Myocyte (in vitro differentiated cells): ENCODE results near the gene FERMT2. TPM values are rescaled to one million over a fixed set of nuclear protein-coding genes. Genes with fewer than 3 reads are reported as not detected.

ENCODE experiments used
- DNase-seq: peaks from one replicate; pipeline ENCODE4 v3.0.0-alpha.2; 2012; ENCODE audit warnings: low read depth
- total RNA-seq: library from RNA; depleted of rRNA; stranded (reverse); fragments of >200 nt; gene quantifications from 2 replicates; pipeline ENCODE4 v1.2.3, GENCODE V29; 2014

The FERMT2 gene
- total RNA-seq, 1 donor from 2014 or later = 153 TPM

DNA sequence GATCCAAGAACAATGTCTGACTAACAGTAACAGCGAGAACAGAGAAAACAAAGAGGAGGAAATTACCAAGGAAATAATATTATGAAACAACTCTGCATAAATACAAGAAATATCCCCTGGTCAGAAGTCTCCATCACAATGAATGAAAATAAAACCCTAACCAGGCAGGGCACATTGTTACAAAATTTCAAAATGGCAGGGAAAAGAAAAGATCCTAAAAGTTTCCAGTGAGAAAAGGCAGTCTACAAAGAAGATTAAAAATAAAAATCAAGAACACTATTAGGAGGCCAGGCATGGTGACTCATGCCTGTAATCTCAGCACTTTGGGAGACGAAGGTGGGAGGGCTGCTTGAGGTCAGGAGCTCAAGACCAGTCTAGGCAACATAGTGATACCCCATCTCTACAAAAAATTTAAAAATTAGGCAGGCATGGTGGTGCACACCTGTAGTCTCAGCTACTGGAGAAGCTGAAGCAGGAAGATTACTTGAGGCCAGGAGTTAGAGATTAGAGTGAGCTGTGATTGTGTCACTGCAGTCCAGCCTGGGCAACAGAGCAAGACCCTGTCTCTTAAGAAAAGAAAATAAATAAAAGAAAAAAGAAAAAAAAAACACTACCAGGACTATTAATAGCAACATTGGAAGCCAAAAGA lies 47.8 kb downstream of the FERMT2 start:
- peak; percentile 53 for DNase-seq

DNA sequence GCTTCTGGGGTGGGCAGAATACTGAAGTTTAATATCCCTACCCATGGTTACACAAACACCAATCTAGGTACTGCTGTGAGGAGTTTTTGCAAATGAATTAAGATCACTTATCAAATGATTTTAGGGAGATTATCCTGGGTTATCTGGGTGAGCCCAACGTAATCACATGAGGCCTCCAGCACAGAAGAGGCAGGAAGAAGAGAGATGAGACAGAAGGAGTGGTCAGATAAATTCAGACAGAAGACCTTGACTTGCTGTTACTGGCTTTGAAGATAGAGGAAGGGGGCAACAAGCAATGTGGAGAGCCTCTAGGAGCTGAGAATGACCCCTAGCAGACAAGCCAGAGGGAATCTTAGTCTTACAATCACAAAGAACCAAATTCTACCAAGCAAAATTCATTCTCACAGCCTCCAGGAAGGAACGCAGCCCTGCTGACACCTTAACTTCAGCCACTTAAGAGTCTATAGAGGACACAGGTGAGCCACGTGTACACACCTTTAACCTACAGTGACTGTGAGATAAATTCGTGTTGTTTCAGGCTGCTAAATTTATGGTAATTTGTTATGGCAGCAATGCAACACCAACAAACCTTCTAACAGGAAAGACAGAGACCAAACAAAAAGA lies 49.4 kb downstream of the FERMT2 start:
- DNase-seq = no peak

DNA sequence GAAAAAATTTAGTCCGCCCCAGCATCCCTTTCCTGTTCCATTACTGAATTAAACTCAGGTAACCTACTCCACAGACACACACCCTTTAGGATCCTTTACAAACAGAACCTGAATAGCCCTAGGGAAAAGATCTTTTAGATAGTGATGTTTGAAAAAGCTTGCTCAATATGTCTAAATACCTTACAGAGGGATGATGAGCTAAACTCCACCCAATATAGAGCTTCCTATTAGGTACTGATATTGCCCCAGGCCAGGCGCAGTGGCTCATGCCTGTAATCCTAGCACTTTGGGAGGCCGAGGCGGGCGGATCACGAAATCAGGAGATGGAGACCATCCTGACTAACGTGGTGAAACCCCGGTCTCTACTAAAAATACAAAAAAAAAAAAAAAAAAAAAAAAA lies 50.1 kb downstream of the FERMT2 start:
- no peak for DNase-seq

DNA sequence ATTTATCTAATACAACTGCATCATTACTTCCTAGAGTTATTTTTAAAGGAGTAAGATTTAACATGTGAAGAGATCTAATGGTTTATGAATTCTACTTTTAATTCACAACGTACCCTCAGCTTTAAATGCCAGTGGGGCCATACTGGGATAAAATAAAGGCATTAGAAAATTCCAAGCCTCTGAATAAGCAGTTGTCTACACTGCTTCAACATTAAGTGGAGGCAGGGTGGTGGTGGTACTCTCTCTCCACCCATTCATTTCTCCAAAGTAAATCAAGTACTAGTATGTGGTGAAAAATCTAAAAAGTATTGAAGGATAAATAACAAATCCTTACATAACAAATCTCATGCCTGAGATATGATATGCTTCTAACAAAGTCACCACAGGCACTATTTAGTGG lies 52.4 kb downstream of the FERMT2 start:
- no peak for DNase-seq

DNA sequence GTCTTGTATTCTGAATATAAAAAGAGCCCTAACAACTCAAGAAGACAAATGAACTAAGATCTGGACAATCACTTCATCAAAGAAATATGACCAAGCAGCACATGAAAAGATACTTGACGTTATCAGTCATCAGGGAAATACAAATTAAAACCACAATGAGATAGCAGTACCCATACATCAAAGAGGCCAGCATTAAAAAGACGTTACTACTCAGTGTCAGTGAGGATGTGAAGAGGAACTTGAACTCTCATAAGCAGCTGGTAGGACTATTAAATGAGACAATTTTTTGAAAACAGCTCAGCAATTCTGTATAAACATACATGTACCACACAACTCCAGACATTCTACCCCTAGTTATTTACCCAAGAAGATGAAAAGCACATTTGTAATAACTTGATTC lies 55.9 kb downstream of the FERMT2 start:
- DNase-seq = peak; percentile 40

DNA sequence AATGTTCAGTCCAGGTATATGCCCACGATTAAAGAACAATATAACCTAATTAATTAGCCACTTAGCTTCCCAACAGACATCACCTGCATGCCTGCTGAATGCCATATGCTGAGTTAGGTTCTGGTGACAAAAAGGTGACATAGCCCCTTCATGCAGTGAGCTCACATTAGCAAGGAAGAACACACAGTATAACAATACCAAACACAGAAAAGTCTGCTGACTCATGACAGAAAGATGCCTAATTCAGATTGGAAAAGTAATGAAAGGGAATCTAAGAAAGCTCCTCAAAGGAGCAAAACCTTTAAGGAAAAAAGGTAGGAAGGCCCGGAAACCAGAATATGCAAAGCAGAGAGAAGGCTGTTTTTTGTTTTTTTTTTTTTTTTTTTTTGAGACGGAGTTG lies 59.0 kb downstream of the FERMT2 start:
- DNase-seq = no peak

DNA sequence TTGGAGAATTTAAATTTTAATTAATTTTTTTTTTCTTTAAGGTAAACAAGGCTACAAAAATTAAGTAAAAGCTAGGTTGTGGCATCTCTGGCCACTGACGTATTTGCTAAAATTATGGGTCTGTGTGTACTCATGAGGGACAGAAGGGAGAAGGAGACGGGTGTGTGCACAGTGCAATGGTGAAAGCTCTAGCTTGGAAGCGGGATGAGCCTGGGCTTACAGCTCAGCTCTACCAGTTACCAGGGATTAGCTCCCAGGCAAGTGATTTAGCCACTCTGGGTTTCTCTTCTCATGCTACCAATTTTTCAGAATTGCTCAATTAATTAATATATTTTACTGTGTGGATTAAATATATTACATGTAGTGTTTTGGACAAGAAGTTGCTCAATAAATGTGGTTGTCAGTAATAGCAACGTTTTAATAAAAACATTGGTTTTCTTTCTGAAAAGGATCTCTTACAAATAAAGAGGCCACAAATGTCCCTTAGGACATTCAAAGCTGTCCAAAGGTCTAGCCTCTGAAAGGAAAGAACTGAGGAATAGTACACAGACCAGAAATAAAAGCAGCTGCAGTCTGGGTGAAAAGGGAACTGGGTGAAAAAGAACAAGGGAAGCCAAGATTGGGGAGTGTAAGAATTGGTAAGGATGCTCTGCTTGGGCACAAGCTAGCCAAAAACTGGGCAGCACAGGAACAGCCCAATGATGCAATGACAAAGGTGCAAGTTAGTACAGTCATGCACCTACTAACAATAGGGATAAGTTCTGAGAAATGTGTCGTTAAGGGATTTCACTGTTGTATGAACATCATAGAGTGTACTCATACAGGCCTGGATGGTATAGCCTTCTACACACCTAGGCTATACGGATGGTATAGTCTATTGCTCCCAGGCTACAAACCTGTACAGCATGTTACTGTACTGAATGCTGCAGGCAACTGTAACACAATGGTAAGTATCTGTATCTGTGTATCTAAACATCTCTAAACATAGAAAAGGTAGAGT lies 61.7 kb downstream of the FERMT2 start:
- DNase-seq = no peak

DNA sequence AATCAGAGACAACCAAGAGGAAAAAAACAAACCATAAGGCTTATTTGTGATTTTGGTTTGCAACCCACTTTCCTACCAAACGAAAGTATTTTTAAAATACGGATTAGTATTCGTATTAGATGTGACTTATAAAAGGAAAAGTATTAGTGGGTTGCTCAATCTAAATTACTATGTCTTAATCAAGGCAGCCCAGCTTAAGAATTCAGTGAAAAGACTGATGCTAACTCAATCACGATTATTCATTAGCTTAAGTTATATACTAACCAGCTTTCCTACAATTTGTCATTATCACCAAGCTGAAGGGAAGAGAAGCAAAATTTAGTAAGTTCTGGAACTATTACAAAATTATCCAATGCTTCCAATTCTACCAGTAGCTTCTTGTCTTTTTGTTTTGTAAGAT lies 62.7 kb downstream of the FERMT2 start:
- no peak for DNase-seq

DNA sequence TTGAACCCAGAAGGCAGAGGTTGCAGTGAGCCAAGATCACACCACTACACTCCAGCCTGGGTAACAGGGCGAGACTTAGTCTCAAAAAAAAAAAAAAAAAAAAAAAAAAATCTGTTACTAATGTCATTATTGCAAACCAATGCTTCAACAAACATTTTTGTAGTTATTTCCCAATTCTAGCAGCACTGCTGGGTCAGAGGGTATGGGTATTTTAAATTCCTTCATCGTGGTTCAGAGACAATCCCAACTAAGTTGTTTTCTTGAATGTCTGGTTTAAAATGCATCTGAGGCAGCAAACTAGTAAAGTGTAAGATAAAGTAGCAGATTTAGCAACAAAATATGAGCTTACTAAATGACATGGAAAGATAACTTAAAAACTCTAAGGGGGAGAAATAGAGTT lies 65.6 kb downstream of the FERMT2 start:
- DNase-seq = no peak

DNA sequence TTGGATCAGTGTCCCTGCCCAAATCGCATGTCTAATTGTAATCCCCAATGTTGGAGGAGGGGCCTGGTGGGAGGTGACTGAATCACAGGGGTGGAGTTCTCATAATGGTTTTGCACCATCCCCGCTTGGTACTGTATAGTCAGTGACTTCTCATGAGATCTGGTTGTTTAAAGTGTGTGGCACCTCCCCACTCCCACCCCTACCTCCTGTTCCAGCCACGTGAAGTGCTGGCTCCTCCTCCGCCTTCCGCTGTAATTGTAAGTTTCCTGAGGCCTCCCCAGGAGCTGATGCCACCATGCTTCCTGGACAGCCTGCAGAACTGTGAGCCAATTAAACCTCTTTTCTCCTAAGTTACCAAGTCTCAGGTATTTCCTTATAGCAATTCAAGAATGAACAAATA lies 67.2 kb downstream of the FERMT2 start:
- no peak for DNase-seq

DNA sequence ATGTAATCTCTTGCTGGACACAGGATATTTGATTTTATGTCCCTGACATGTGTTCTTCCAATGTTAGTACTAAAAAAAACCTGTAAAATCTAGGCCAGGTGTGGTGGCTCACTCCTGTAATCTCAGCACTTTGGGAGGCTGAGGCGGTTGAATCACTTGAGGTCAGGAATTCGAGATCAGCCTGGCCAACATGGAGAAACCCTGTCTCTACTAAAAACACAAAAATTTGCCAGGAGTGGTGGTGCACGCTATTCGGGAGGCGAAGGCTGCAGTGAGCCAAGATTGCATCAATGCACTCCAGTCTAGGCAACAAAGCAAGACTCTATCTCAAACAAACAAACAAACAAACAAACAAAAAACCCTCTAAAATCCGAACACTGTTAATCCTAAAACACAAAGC lies 68.0 kb downstream of the FERMT2 start:
- no peak for DNase-seq

DNA sequence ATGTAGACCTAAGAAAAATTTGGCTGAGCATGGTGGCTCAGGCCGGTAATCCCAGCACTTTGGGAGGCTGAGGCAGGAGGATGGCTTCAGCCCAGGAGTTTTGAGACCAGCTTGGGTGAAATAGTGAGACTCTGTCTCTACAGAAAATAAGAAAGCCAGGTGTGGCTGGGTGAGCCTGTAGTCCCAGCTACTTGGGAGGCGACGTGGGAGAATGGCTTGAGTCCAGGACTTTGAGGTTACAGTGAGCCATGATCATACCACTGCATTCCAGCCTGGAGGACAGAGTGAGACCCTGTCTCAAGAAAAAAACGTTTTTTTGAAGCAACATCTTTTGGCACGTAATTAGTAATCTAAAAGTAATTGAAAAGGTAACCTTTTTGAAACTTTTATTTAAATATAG lies 70.9 kb downstream of the FERMT2 start:
- peak; percentile 54 for DNase-seq

DNA sequence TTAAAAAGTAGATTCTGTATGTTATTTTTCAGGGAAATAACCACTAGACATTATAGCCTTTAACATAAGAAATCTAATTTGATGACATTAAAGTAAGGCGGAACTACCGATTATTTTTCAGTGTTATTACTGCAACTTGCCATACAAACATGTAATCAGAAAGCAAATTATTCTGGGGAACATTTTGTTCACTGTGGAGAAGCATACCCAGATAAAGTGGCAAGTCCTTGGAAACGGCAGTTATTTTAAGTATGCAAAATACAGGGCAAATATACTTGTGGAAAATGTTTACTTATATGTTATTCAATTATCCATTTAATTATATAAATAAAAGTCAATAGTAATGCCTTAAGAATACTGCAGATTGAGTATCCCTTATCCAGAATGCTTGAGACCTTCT lies 71.9 kb downstream of the FERMT2 start:
- DNase-seq = no peak

DNA sequence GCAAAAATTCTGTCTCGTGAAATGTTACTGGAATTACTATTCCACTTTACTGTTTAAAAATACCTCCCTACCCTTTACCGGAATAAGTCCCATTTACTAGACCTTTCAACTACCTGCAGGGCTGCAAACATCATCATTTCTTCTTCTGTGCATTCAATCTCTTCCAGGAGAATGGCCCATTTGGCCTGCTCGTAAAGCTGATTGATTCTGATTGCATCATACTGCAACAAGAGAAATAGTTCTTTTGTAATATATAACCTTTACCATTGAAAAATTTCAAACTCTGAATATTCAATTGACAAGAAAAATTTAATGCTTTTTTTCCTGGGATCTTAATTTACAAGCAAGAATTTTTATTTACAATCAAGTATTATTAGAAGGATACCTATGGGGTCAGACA lies 72.4 kb downstream of the FERMT2 start:
- no peak for DNase-seq

DNA sequence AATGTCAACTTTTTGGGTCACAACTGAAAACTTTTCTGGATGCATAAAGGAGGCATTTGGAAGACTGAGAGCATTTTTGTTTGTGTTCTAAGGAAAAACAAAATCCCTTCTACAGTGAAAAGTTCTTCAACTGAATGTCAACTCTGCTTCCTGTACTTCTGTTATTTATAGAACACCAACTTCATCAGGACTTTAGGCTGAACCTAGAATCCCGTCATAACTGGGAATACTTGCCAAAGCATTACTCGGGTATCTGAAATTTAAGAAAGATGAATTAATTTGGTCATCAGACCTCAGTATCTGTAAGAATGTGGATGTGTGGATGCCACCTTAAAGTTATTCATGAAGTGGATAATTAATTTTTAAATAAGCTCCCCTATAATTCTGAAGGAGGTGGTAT lies 73.2 kb downstream of the FERMT2 start:
- DNase-seq = peak; percentile 28

DNA sequence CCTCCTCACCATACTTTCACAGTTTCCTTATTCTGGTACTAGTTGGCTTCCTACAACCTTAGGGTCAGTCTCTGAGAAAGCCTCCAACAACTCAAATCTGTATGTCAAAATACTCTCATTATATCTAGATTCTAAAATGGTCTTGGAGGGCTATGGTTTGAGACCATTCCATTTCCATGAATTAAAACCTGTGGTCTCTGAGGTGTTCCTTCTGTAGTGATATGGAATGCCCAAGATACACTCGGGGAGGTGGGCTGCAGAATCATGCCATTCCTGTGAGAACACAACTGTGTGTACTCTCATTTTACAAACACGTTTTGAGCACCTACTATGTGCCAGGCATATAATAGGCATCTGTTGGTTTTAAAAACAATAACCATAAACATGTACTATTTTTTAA lies 74.0 kb downstream of the FERMT2 start:
- no peak for DNase-seq

DNA sequence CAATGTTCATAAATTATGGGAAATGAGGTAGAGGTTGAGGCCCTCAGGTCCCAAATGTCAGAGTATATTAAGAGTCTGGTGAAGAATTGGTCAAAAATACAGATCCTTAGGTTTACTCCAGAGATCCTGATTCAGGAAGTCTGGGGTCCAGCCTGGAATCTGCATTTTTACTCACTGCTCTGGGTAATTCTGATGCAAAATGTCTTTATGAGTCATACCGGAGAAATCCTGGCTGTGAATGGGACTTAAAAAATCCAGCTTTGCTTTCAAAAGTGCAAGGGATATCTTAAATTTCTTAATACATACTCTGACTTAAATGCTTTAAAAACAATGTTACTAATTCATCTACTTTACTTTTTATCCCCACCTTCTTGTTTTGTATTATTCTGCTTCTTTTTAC lies 74.5 kb downstream of the FERMT2 start:
- DNase-seq = peak; percentile 28

DNA sequence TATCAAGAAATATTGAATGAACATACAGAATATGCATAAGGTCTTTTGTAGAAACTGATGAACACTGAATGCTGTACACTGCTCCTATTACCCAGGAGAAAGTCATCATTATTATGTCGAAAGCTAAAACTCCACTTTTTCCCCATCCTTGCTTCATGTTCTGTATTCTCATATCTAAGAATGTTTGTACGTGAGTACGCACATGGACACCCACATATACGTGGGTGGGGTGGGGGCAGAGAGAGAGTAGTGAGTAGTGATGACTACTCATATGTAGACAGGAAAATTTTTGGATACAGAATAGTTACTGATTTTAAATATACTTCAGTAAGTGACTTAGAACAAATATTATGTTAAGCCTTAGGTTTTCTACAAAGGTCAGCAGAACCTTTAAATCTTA lies 75.1 kb downstream of the FERMT2 start:
- DNase-seq = no peak

DNA sequence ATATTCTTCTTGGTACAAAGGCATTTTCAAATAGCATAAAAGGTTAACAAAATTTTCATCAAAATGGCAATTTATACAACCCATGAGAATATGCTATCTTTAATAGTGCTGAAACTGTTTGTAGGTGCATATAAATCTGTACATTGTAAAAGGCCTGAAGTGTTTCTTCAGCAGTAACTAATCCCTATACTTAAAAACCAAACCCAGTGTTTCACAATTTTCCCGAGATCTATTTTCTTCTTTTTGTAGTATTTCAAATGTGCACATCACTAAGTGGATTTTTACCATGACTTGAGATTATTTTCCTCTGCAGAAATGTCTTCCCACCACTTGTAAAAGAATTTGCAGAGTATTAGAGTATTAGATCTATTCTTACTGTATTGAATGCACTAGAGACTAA lies 76.5 kb downstream of the FERMT2 start:
- no peak for DNase-seq

DNA sequence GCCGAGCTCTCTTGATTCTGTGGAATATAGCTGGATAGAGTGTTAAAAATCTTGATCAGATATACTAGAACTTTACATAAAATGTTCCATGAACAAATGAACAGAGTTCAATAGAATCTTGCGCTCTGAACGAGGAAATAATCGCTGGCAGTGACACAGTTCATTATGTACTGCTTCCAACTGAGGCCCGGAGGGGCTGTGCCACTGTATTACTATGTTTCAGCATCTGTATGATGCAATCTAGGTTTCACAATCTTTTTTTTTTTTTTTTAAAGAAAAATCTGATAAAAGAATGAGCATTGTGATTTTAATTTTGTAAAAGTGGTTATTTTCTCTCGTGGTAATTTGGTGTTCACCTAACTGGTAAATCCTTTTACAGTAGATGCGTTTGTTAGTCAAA lies 77.2 kb downstream of the FERMT2 start:
- DNase-seq = no peak

DNA sequence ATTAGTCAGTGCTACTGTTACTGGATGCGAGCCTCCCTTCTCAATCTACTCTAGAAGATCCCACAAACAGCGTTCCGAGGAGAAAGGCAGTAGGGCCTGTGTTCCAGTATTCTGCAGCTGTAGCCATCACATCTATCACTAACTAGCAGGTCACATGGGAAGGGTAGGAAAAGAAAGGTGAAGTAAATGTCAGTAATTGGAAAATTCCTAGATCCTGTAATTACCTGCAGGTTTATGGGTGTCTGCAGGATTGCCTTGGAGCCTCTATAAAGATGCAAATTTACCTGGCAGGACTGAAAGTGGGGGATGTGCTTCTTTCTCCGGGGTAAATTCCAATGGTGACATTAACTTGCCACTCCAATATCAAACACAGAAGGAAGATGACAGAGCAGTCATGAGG lies 77.8 kb downstream of the FERMT2 start:
- no peak for DNase-seq

DNA sequence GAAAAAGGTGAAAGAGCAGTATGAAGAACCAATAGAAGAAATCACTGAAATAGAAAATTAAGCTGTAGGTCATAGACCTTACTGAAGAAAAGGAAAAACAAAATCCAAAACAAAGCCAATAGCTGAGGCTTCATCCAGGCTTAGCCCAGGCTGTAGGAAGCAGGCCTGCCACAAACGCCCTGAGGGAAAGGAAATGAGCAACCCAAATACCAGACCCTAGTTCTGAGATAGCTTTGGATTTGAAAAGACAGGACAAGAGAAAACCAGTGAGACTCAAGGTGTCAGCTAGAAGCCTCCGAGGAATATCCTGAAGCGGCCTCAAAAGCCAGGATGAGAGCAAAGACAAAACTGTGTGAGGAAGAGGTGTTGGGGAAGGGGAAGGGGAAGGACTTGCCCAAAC lies 79.2 kb downstream of the FERMT2 start:
- DNase-seq = no peak
